GM19099 (cell line): ENCODE measurements around the gene KRT85.

Experiments
- POLR2A ChIP-seq: IDR thresholded peaks from 3 replicates; pipeline ENCODE4 v1.6.1; 2011; ENCODE audit warnings: low read depth; ENCODE audit not compliant: insufficient read length; ENCODE audit errors: extremely low read depth

Gene KRT85

DNA sequence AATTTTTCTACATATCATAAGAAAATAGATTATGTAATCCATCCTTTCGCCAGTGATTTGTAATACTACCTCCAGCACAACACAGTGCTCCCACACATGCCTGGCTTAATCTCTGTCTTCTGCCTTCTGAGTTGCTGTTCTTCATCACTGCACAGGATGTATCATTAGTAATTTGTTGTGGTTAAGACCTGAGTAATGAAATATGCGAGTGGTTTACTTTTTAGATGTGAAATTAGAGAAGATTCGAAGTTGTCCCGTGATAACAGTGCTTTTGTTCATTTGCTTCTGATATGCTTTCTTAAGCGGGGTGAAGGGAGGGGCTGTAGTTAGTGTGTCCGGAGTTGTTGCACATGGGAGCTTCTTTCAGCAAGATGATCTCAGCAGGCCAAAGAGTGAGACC lies 18.1 kb downstream of the KRT85 start:
- no peak for TF ChIP-seq POLR2A

DNA sequence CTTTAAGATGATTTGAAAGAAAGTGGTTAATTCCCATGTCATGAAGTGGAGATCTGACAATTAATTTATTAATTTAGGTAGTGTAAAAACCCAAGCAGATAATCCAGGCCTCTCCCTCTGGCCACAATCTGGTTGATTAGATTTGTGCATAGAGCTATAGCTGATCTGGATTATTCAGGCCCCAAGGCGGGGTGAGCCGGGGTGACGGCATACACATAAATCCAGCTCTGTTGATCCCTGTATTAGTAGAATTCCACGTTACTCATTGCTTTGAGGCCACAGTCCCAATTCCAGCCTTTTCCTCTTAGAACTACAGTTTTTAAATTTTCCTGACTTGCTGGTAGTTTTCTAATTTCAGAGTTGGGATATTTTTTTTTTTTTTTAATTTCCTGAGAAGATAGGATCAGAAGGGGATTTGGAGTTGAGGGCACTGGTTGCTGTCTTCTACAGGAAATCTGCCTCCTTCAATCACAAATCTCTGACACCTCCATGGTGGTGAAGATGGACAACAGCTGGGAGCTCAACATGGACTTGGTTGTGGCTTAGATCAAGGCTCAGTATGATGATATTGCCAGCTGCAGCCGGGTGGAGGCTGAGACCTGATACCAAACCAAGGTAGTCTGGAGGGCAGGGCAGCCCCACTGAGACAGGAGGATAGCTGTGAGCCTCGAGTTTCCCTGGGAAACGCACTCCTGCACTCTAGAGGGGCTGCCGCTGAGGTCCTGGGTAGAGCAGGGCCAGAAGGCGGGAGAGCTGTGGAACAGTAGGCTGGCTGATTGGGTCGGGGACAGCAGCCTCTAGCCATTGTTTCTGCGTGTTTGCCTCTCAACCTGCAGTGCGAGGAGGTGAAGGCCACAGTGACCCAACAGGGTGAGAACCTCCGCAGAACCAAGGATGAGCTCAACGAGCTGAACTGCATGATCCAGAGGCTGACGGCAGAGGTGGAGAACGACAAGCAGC lies 19.4 kb downstream of the KRT85 start:
- TF ChIP-seq POLR2A: no peak

DNA sequence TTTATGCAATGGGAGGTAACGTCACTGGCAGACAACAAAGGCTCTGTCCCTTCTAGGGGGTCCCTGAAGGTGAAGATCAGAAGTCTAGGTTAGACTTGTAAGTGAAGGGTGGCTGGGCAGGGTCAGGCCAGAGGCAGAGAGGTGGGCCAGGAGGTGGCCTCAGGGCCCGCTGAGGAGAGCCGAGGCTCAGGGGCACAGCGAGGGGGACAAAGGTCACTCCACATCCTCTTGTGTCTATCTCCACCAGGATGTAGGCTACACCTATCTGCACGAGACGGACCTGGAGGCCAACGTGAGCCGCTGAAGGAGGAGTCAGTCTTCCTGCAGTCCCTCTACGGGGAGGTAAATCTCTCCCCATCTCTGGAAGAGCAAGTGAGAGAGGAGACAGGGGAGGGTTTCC lies 20.3 kb downstream of the KRT85 start:
- no peak for TF ChIP-seq POLR2A

DNA sequence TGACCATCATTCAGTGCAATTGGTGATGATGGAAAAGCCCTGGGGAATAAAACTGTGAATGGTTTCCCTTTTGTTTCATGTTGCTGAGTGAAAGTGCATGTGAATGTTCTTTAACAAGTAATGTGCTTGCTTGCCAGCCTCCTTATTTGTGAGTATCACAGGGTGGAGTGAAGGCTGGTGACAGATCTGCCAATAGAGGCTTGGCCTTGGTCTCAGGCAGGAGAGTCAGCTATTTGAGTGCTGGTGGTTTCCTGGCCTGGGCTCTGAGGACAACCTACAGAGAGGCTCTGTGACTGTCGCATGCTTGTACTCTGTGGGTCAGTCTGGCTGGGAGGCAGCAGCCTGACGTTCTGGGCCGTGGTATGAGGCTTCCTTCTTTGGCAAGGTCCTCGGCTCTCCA lies 20.7 kb downstream of the KRT85 start:
- no peak for TF ChIP-seq POLR2A

DNA sequence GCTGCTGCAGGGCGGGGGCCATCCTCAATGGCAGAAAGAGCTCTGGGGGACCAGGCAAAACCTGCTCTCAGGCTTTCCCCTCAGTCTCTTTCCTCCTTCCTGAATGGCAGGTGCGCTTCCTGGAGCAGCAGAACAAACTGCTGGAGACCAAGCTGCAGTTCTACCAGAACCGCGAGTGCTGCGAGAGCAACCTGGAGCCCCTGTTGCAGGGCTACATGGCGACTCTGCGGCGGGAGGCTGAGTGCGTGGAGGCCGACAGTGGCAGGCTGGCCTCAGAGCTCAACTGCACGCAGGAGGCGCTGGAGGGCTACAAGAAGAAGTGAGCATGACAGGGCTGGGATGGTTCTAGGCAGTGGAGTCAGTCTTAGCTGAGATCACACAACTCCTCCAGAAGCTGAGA lies 23.2 kb downstream of the KRT85 start:
- TF ChIP-seq POLR2A: no peak

DNA sequence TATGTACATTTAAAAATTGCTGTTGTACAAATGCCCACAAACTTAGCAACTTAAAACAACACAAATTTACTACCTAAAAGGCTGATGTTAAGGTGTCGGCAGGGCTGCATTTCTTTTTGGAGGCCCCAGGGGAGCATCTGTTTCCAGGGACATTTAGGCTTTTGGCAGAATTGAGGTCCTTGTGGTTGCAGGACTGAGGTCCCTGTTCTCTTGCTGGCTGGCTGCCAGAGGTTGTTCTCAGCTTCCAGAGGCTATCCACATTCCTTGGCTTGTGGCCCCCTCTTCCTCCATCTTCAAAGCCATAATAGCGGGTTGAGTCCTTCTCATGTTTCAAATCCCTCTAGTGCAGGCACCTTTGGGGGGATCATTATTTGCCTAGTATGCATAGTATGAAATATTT lies 23.7 kb downstream of the KRT85 start:
- no peak for TF ChIP-seq POLR2A

DNA sequence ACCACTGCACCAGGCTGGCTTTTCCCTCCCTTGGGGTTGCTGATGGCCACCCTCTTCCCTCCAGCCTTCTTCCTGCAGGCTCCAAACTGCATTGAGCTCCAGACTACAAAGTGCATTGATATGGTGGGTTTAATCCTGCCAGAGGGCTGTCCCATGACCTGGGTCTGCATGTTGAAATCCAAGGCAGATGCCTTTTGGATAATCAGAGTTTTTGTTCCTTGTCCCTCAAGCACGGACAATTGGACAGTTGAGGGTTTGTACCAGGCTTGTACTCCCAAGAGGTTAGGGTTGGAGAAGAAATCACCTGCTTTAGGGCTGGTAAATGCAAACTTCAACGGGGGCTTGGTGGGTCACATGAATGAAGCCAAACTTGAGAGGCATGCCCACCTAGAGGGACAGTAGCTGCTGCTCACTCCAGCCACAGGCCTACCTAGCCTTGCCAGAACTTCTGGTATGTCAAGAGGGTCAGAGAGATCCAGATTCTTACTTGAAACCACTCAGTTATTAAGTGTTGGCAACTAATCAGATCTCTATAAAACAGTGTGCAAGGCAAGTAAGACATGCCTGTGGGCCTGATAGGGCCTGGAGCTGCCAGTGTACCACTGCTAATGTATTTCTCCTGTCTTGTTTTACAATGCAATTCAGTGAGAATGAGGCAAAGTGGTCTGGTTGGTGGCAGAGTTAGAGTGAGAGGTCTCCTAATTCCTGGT lies 24.3 kb downstream of the KRT85 start:
- no peak for TF ChIP-seq POLR2A

DNA sequence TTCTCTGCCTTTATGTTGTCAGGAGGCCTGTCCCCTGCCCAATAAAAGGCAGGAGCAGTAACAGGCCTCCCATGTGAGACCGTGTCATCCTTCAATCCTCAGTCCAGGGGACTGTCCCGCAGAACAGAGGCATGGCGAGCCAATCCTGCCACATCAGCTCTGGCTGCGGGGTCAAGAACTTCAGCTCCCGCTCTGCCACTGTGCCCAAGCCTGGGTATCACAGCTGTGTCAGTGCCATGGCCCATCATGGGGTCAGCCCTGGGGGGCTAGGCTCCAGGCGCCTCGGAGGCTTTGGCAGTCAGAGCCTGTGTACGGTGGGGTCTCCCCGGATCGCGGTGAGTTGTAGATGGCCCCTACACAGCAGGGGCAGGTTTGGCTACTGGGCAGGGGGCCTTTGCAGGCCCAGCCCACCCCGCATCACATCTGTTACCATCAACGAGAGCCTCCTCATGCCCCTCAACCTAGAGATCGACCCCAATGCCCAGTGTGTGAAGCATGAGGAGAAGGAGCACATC lies 26.2 kb downstream of the KRT85 start:
- no peak for TF ChIP-seq POLR2A

DNA sequence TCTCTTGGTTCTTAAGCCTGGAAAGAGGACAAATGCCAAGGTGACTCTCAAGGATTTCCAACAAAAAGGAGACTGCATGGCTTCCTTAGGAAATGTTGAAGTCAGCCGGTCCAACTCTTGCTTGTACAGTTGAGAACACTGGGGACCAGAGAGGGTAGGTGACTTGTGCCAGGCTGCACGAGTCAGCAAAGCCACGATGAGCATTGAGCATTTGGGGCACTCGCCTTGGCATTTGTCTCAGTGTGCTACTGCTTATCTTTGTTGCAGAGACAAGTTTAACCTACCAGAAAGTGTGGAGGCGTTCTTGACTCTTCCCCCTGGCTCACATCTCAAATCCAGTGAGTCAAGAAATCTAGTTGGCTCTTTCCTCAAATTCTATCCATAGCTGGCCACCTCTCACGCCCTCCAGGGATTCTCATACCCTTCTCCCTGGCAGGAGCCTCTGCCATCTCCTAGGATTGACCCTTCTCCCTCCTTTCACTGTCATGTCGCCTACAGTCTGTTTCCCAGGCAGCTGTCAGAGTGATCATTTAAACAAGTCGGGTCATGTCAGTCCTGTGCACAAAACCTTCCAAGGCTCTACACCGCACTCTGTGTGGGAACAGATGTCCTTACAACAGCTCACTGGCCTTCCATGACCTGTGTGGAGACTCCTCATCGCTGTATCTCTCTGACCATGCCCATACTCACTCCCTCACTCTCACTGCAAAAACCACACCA lies 28.9 kb downstream of the KRT85 start:
- no peak for TF ChIP-seq POLR2A

DNA sequence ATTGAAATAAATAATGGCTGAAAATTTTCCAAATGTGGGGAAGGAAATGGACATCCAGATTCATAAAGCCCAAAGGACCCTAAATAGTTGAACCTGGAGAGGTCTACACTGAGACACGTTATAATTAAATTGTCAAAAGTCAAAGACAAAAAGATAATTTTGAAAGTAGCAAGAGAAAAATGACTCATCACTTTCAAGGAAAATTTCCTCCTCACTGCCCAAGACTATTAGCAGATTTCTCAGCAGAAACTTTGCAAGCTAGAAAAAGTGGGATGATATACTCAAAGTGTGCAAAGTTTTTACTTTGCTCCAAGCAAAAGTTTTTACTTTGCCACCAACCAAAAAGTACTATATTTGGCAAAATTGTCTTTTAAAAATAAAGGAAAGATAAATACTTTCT lies 30.2 kb downstream of the KRT85 start:
- TF ChIP-seq POLR2A: no peak

DNA sequence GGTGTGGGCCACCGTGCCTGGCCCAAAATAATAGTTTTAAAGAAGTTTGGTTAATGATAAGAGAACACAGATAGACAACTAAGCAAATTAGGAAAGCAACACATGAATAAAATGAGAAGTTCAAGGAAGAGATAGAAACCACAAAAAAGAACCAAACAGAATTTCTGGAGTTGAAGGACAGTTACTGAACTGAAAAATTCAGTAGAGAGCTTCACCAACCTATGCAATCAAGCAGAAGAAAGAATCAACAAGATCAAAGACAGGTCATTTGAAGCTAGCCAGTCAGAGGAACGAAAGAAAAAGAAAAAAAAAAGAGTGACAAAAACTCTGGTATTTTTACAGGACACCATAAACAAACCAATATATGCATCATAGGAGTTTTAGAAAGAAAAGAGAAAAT lies 30.6 kb downstream of the KRT85 start:
- TF ChIP-seq POLR2A: no peak

DNA sequence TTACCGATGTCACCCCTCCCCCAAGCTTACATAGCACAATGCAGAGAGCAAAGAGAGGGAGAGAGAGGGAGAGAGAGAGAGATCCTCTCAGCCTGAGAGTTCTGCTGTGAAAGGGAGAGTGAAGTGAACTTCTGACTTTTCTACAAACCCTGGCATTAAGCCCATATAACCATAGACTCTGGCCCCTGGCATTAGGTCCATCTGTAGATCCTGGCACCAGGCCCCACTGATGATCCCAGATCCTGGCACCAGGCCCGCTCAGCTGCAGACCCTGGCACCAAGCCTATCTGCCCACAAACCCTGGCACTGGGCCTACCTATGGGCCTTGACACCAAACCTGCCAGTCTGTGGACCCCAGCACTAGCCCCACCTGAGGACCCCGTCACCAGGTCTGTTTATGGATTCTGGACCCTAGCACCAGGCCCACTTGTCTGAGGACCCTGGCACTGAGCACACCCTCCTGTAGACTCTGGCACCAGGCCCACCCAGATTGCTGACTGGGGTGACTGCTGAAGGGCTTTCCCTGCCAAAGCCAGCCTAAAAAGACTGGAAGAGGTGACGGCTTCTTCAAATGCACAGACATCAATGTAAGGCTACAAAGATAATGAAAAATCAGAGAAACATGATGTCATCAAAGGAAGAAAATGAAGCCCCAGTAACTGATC lies 31.6 kb downstream of the KRT85 start:
- TF ChIP-seq POLR2A: no peak

DNA sequence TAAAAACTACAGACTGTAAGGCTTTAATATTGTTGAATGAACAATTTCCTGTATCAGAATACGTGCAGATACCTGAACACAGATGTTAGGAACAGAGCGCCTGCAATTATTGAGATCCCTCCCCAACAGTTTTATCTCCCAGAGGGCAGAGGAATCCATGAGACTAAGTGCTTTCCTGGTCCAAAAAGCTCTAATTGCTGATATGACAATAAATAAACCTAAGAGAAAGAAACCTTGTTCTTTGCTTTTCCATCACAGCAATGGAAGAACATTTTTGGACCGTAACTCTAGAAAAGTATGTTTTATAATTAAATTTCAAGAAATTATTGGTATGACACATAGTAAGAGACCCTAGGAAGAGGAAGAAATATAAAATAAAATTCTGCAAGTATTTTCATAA lies 33.1 kb downstream of the KRT85 start:
- no peak for TF ChIP-seq POLR2A

DNA sequence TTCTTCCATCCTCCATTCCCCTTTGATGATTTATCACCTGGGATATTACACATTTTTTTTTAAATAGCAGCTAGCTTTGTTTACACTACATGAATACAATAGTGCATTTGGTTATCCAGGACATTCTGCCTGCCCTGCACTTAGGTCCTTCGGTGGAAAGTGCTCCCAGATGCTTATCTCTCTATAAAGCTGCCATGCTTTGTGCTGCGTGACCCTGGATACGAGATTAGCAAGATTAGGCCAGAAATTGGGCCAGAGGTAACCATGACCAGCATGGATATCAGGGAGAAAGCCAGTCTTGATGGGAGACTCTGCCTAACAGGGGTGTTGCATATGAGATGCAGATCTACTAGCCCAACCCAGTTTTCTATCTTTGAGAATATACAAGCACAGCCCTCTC lies 34.0 kb downstream of the KRT85 start:
- no peak for TF ChIP-seq POLR2A

DNA sequence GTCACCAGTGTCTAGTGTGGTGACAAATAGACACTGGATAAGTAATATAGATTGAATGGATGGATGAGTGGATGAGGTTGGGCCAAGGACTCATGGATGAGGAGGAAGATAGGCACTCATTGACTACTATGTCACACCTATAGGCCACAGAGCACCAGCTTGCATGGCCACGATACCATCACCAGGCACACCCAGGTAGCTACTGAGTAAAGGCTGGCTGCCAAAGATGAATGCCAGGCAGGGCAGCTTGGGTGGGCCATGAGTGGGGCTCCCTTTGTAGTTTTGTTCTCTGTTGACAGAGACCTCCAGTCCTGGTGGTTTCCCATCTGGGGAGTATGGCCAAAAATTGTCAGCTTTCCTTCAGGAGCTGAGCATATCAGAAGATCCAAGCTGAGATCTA lies 34.9 kb downstream of the KRT85 start:
- TF ChIP-seq POLR2A: no peak
